GM19238 (cell line): Measurements from ENCODE around the gene TSPAN2.

Experiments
- DNase-seq: peaks from one replicate; pipeline ENCODE4 v3.0.0; 2011; ENCODE audit warnings: low spot score; ENCODE audit not compliant: insufficient read length

Gene TSPAN2

GRCh38 chr1:115076384-115076915, 12.9 kb downstream of the TSPAN2 start:
- no peak for DNase-seq

DNA sequence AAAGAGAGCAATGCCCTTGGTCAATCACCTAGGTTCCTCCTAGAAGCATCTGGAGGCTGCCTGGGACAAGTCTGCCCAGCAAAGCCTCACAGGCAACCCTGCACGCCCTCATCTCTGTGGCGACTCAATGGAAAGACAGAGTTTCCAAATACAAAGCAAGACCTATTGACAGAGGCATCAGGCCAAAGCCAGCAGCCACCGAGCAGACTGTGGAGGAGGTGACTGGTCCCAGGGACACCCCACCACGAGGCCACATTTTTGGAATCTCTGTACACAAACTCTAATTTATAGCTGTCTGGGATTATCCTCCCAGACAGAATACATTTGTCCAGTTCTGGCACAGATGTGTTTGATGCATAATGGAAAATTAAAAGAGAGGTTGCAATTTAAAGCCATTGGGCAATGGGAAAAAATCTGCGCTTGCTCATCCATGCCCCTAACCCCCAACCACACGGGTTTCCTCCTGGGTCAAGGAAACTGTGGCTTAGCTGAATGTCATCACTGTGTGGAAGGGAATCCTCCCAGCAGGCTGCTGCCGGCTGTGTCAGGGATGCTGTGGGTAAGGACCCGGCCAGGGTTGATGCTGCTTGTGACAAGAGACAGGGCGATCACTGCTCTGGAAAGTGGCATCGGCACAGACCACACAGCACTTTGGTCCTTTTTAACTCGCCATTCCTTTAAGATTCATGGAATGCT, 14.3 kb downstream of the TSPAN2 start:
- DNase-seq, result no peak

DNA sequence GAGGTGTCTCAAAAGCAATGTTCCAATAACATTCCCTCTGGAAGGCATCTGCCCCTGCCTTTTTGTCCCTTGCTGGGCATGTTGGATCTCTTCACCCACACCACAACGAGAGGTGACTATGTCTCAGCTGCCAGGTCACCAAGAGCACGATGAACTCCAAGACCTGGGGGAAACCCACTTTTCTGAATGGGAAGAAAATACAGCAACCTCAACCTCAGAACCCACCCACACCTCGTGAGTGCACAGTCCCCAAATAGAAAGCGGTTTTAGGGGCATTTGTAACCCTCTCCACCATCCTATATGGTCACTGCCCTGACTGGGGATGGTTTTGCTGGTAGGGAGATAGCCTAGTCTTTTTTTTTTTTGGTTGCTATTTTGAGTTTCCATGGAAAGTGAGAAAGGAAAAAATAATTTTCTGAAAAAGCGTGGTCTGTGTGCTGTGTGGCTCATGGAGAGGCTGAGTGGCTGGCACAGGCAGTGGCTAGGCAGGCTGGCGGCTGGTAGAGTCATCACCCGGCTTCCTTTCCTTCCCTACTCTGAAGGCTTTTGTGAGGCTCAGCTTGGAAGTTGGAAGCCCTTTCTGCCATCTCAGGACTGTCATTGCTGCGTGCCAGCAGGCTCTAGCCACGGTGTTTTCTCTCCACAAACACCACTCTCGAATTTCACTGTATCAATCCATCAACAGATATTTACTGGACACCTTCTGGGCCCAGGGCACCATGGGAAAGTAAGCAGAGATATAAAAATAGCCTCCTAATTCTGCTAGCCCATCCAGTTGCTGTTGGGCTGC, 15.8 kb downstream of the TSPAN2 start:
- no peak for DNase-seq

- no peak for DNase-seq
Measured at GRCh38 chr1:115071012-115071664, 18.2 kb downstream of the TSPAN2 start.

DNA sequence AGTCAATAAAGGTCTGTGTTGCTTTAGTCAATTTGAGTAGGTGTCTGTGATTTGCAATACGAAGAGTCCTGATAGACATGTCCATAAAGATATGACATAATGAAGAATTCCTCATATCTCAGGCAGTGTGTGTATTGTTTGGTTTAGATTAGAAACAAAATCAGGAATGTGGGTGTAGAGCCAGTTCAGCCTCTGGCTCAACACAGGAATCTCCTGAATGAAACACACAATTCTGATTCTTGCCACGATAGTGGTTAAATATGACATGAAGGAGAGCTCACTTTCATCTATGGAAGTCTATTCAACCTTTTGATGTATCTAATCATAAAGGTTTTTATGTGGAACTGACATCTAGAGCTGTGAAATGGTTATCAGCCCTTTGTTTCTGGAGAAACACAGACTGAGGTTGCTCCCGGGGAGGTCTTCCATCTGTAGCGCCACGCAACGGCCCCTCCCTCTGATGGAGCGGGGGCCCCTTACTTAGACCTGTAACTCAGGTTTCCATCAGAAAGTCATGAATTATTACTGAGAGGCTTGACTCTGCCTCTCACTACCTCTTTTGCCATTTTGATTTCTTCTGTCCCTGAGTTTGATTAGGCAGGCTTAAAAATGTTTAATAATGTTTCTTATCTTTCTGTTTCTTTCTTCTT, 19.5 kb downstream of the TSPAN2 start:
- no peak for DNase-seq

GRCh38 chr1:115068826-115069585, 20.3 kb downstream of the TSPAN2 start:
- no peak for DNase-seq

GRCh38 chr1:115067161-115067859, 22.0 kb downstream of the TSPAN2 start:
- DNase-seq, result no peak

DNA sequence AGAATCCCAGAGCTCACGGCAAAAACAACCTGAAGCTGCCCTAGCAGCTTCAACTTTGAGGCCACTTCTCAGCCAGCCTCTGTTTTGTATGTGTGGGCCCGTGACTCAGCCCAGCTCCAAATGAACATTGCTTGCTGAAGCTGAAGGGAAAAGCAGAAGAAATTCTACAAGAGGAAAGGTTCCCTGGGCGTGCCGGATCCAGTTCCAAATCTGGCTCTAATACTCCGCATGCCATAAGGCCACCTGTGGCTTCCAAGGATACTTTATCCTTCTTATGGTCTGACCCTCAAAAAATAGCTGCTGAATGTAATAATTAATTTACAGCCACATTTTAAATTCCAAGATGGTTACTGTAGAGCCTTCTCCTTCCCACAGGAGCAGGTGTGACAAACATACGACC, 24.3 kb downstream of the TSPAN2 start:
- DNase-seq, result no peak

DNA sequence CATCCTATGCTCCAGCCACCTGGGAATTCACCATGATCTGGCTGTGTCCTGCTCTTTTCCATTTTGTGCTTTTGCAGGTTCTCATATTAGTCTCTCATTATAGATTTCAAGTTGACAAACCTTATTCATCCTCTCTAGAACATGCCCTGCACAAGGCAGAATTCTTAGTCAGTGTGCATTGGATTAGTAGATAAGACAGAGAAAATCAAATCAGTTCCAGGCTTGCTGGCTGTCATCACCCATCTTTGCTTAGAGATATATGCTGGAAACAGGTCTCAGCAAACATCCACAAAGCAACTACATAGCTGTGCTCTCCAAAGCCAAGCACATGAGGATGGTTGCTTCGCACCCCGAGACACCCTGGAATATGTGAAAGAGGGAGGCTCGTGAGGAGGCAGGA, 24.8 kb downstream of the TSPAN2 start:
- no peak for DNase-seq

DNA sequence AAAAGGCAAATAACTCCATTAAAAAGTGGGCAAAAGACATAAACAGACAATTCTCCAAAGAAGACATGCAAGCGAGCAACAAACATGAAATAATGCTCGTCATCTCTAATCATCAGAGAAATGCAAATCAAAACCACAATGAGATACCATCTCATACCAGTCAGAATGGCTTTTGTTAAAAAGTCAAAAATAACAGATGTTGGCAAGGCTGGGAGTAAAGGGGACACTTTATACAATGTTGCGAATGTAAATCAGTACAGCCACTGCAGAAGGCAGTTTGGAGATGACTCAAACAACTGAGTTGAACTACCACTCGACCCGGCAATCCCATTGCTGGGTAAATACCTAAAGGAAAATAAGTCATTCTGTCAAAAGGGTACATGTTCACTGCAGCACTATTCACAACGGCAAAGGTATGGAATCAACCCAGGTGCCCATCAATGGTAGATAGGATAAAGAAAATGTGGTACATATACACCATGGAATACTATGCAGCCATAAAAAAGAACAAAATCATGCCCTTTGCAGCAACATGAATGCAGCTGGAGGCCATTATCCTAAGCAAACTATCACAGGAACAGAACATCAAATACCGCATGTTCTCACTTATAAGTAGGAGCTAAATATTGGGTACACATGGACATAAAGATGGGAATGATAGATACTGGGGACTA, 25.9 kb downstream of the TSPAN2 start:
- DNase-seq, result no peak

- peak; percentile 7 for DNase-seq
Measured at GRCh38 chr1:115062542-115063004, 26.7 kb downstream of the TSPAN2 start.

DNA sequence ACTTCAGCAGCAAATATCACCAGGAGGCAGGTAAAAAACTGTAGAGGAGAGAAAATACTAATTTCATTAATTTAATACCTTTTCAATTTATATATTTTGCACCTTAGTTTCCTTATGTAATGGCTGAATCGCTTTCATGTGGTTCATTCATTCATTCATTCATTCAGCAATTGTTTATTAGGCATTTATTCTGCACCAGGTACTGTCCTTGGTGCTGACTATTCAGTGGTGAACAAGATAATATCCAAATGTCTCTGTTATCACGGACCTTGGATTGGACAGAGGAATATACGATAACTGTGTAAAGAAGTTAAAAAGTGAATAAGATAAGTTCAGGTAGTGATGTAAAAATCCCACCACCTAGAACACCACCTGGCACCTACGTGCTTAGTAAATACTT, 28.8 kb downstream of the TSPAN2 start:
- no peak for DNase-seq

DNA sequence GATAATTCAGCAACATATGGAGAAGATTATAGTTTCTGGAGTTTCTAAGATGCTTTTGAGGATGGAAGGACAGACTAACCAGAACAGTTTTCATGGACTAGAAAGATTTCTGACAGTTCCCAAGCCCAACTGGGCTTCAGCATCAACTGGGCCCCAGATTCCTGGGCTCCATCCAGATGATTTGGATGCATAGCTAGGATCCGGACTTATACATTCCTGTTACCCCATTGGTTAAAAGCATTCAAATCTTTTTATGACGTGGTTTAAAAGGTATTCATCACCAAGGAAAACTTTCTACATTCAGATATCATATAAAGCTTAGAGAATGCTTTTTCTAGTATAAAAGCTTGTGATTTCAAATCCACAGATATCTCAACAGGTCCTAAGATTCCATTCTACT, 30.0 kb downstream of the TSPAN2 start:
- DNase-seq, result no peak

- no peak for DNase-seq
Measured at GRCh38 chr1:115057661-115058254, 31.5 kb downstream of the TSPAN2 start.

DNA sequence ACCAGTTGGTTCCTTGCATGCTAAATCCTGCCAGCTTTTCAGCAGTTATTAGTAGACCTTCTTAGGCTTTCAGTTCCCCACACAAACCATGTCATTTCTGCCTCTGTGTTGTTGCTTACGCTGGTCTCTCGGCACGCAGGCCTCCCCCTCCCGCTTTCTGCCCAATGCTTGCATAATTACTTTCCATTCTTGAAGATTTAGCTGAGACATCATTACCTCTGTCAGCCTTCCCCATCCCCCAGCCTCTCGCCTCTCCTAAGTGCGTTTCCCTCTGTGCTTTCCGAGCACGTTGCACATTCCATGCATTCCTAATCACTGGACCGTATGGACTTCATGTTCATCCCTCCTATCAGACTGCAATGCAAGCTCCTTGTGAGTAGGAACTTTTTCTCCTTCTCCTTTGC, 32.9 kb downstream of the TSPAN2 start:
- DNase-seq, result no peak

- DNase-seq, result peak; percentile 9
Measured at GRCh38 chr1:115052454-115053083, 36.7 kb downstream of the TSPAN2 start.

GRCh38 chr1:115051850-115052249, 37.5 kb downstream of the TSPAN2 start:
- DNase-seq, result no peak

- no peak for DNase-seq
Measured at GRCh38 chr1:115046751-115047150, 42.6 kb downstream of the TSPAN2 start.

- no peak for DNase-seq
Measured at GRCh38 chr1:115041654-115042053, 47.6 kb downstream of the TSPAN2 start.
